IMR-90 (cell line): ENCODE measurements around the gene FAM227B.

Source experiments
- CTCF ChIP-seq: conservative IDR thresholded peaks from 2 replicates; pipeline ENCODE4 v1.5.1; 2012; ENCODE audit warnings: mild to moderate bottlenecking, low read depth, low read length, improper control_type of control experiment
- FOS ChIP-seq: fragments of 150-350 bp; IDR thresholded peaks from 2 replicates; pipeline ENCODE4 v1.6.1; 2016; ENCODE audit warnings: low read depth, low read length
- MXI1 ChIP-seq: IDR thresholded peaks from 2 replicates; pipeline ENCODE4 v1.6.1; 2012; ENCODE audit warnings: low read depth, mild to moderate bottlenecking, low read length, moderate library complexity, borderline replicate concordance
- POLR2A ChIP-seq: IDR thresholded peaks from 2 replicates; pipeline ENCODE4 v1.6.1; 2012; ENCODE audit warnings: mild to moderate bottlenecking, low read depth, low read length
- RCOR1 ChIP-seq: IDR thresholded peaks from 2 replicates; pipeline ENCODE4 v1.6.1; 2012; ENCODE audit warnings: mild to moderate bottlenecking, low read length, improper control_type of control experiment; ENCODE audit not compliant: insufficient replicate concordance
- RFX5 ChIP-seq: IDR thresholded peaks from 2 replicates; pipeline ENCODE4 v1.8.0; 2012; ENCODE audit warnings: low read depth, mild to moderate bottlenecking, low read length, moderate library complexity
- USF2 ChIP-seq: fragments of 150-350 bp; IDR thresholded peaks from 2 replicates; pipeline ENCODE4 v1.6.1; 2017; ENCODE audit warnings: mild to moderate bottlenecking, antibody characterized with exemption, low read length, low read depth

GRCh38 chr15:49366496-49366895 lies 254.1 kb downstream of the FAM227B start:
- TF ChIP-seq POLR2A (no peak), CTCF (no peak), RCOR1 (no peak), USF2 (no peak), MXI1 (no peak), RFX5 (no peak), FOS (no peak)
